T follicular helper cell (primary cell): ENCODE measurements around the gene MLN.
A peak's percentile ranks its signal among the peaks of the same experiment; 100 is the strongest.

ENCODE experiments used
- DNase-seq: peaks from one replicate; pipeline ENCODE4 v3.0.0-alpha.2; 2020; ENCODE audit warnings: low read depth

The MLN gene

DNA sequence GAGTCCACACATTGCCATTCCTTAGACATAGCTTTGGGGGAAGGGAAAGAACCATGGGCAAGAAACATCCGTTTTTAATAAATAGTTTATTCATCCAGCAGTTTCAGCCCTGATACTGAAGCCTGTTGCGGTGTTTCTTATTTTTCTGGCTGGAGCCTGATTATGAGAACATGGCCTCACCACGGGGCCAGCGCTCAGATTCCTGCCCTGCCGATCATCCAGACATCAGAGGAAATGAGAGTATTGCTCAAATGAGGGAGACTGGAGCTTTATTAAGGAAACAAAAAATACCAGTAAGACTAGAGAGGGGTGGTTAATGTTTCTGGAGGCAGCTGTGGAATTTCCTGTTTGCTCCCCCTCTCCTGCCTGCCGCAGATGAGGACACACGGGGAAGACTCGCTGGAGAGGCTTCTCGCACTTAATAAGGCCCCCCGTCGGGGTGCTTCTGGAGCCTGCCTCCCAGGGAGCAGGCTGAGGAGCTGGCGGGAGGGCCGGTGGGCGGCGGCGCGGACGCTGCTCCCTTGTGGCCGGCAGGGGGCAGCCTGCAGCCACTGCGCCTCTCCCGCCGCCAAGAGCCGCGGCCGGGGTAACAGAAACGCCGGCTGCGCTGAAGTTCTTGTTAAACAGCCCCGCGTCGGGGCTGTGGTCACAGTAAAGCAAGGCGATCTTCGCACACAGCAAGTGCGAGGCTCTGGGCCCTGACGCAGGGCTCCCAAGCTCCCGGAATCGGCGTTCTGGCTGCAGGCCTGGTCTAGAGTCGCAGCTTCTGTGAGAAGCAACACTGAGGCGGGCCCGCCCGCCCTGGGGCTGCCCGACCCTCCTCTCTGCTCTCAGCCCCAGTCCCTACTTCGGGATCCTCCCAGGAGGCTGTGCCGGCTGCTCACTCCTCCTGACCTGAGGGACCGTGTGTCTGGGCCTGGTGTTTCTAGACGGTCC is 32.4 kb downstream of the MLN start:
- peak; percentile 41 for DNase-seq

DNA sequence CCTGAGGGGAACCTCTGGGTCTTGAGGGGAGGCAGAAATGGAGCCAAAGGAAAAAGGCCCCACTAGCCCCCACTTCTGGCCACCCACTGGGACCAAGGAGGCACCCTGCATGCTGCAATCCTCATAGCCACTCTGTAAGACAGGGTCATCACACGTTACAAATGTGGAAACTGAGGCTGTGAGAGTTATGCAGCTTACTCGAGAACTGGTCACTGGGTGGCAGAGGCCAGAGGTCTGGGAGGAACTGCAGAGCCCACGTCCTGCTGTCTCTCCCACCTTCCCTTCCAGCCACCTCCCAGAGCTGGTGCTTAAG is 33.0 kb downstream of the MLN start:
- DNase-seq, result no peak

GRCh38 chr6:33770124-33770832 is 33.5 kb downstream of the MLN start:
- no peak for DNase-seq

DNA sequence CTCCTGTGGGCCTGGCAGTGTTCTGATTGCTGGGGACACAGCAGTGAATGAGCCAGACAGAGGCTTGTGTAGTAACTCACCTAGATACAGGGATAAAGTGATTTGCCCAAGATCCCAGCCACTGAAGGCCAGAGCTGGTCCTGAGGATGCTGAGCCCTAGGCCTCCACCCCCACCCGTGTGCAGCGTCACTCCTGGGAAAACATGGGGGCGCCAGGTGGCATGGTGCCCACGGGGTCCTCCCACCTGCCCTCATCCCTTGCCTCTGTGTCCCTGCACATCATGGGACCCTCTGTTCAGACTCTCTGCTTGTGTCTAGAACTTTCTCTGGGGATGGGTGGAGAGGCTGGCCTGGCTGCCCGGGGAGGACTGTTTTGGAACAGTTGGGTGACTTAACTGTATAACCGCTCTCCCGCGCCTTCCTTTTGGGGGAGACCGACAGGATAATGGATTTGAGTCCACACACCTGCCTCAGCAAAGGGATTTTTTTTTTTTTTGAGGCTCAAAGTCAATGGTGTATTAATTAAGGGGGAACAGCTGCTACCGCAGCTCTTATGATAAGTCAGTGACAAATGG is 34.5 kb downstream of the MLN start:
- no peak for DNase-seq

GRCh38 chr6:33768644-33769120 is 35.1 kb downstream of the MLN start:
- DNase-seq, result peak; percentile 49

DNA sequence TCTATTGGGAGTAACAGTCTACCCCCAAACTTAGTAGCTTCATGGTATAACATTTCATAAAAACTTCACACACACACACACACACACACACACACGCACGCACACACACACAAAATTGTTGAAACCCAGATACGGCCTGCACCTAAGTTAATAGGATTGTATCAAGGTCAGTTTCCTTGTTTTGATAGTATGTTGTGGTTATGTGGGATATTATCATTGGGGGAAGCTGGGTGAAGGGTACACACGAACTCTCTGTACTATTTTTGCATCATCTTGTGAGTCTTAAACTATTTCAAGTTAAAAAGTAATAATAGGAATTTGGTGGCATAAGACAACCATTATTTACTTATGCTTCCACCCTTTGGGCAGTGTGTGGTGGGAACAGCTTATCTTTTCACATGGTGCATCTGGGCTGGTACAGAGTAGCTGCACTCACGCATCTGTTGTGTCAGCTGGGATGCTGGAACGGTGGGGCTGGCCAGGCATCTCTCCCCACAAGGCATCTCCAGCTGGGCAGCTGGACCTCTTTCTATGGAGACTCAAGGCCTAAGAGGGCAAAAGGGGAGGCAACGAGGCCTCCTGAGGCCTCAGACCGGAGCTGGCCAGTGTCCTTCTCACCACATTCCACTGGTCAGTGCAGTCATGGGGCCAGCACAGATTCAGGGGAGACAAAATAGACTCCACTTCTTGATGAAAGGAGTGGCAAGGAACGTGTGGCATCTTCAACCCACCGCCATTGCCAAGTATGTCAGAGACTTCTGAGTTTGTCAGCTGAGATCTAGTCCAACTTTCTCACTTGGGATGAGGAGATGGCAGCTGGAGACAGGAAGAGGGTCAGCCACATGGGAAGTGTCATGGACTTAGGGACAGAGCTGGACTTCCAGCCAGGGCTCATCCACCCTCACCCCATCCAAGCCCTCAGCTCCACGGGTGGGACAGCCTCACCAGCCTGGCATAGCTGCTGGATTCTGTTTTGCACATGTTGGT is 36.6 kb downstream of the MLN start:
- no peak for DNase-seq

DNA sequence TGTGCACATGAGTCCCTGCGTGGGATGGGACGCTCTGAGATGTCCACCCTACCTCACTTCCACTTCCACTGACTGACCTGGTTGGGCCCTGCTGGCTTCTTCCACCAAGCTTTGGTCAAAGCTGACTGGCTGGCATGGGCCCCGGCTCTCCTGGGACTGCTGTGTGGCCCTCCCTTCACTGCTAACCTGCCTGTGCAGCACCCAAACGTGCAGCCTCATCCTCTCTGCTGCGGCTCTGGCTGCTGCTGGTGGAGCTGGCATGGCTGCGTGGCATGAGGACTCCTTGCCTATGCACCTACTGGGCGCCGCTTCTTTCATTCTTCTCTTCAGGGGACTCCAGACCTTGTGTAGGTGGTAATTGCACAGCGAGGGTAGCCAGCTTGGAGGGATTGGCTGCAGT is 38.4 kb downstream of the MLN start:
- no peak for DNase-seq

- DNase-seq, result no peak
Measured at GRCh38 chr6:33764036-33764435, 39.8 kb downstream of the MLN start.

DNA sequence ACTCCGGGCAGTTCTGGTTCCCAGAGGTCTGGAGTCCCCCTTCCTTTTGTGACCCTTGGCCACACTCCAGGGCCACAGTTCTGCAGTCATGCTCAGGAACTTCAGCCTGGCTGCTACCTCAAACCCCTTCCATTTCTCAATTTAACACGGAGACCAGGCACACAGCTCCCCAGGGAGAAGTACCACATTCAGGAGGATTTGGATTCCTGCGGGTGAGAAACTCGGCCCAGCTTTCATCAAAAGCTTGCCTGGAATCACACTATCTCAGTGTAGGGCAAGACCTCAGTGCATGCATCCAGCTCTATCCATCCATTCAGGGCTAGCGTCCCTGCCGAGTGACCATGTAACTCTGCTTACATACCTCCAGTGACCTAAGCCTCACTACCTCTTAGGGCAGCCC is 40.3 kb downstream of the MLN start:
- DNase-seq, result no peak

DNA sequence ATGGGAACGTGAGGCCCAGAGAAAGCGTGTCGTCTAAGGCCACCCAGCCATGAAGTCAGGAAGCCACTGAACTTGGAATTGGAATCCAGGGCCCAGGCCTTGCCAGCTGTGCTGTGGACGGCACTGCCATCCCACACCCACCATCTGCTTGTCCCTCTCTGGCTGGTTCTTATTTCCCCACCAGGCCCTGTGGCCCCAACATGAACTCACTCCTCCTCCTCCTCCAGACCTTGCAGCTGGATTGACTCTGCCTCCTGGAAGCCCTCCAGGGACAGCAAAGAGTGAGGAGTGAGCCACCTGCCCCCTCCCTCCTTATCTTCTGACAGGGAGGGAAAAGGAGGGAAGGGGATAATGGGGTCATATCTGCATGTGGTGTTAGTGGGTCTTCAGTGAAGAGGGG is 41.1 kb downstream of the MLN start:
- DNase-seq, result no peak

DNA sequence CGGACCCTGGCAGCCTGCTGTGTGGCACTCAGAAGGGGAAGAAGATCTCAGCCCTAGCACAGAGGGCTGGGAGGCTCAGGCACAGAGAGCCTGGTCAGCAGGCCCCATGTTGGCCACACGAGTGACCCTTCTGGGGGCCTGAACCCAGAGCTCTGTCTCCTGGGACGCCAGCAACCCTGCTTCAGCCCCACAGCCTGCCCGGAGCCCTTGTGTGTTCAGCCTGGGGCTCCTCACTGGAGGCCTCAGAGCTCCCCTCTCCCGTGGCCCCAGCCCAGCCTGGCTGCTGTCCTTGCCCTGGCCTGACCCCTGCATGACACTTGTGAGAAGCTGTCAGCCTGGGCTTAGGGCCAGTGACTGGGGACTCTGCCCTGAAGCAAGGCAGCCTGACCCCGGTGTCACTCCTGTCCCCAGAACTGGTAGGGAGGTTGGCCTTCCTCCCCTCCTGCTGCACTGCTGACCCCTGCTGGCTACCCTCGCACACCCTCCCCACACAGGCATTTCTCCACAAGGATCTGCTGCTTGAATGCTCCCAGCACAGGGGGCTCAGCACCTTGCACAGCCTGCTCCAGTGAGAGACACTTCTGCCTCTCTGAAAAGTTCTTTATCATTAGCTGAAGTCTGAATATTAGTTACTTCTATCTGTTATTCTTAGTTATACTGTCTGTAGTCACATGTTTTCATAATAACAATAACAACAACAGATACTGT is 41.7 kb downstream of the MLN start:
- DNase-seq, result no peak

- no peak for DNase-seq
Measured at GRCh38 chr6:33761581-33761921, 42.3 kb downstream of the MLN start.

- DNase-seq, result no peak
Measured at GRCh38 chr6:33759887-33760629, 43.7 kb downstream of the MLN start.

- DNase-seq, result no peak
Measured at GRCh38 chr6:33758815-33759216, 45.0 kb downstream of the MLN start.

GRCh38 chr6:33757906-33758305 is 45.9 kb downstream of the MLN start:
- DNase-seq, result no peak

DNA sequence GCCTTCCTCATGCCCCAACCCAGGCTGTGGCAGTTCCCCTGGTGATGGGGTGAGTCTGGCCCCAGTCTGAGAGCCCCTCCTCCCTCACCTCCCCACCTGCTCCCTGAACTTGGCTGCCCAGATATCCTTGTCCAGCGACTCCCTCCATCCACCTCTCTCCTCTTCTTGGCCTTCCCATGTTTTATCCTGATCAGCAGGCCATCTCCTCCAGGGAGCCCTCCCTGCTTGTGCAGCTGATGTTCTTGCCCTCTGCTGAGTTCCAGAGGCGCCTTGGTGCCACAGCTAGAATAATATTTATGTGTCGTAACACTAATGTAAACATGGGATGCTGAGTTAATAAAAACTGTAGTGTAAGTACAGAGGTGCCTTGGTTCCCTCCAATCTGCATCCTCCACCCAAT is 46.7 kb downstream of the MLN start:
- DNase-seq, result no peak

DNA sequence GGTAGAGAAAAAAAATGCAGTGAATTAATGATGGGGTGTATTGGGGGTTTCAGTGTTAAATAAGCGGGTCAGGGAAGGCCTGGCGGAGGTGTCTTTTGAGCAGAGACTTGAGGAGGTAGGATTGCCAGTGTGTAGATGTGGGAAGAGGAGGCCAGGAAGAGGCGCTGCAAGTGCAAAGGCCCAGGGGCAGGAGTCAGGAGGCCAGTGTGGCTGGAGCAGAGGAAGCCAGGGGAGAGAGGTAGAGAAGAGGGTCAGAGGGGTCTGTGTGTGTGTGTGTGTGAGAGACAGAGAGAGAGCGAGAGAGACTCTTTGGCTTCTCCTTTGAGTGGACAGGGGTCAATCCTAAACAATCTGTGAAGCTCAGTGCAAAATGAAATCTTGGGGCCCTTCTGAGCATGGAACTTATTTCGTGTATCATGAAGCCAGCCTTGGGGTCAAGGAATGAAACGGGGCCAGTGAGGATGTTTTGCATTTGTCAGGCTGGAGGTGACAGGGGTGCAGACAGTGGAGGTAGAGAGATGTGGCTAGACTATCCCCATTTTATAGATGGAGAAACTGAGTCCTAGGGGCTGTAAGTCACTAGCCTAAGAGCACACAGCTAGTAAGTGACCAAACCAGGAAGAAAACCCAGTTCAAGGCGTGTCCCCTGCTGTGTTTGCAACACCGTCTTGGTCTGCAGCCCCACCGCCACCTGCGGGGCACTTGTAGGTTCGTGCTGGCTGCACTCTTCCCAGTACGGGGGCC is 47.4 kb downstream of the MLN start:
- DNase-seq, result no peak

- no peak for DNase-seq
Measured at GRCh38 chr6:33755070-33755869, 48.5 kb downstream of the MLN start.

- no peak for DNase-seq
Measured at GRCh38 chr6:33754222-33754621, 49.6 kb downstream of the MLN start.
